Spleen (tissue), 11 donors: ENCODE data around the gene GPR21. TPM values are rescaled to one million over a fixed set of nuclear protein-coding genes. Genes with fewer than 3 reads are reported as not detected.

Experiments used
- DNase-seq: peaks from one replicate; pipeline ENCODE4 v3.0.0-alpha.2; 2020
- H3K27ac ChIP-seq, 8 donors: fragments of 200-600 bp; sonication (generic) in 7 of 8; 1 replicate in 4 of 8; 2 replicates in 4 of 8; pipeline versions ENCODE4 v1.5.0 to v1.8.0; 2016 to 2021; ENCODE audit warnings: inconsistent platforms in 4 of 8, mild to moderate bottlenecking in 4 of 8, moderate library complexity in 1 of 8
- H3K27me3 ChIP-seq, 7 donors: fragments of 200-600 bp; sonication (generic) in 6 of 7; replicated peaks in 1 of 7; 1 replicate in 4 of 7; 2 replicates in 3 of 7; pipeline versions ENCODE4 v1.5.0 to v1.8.0; 2016 to 2021; ENCODE audit warnings: inconsistent platforms in 3 of 7, mild to moderate bottlenecking in 1 of 7
- H3K36me3 ChIP-seq, 6 donors: fragments of 200-600 bp; sonication (generic) in 5 of 6; 1 replicate in 4 of 6; 2 replicates in 2 of 6; pipeline versions ENCODE4 v1.5.0 to v1.8.0; 2016 to 2021; ENCODE audit warnings: inconsistent platforms in 2 of 6
- H3K4me1 ChIP-seq, 6 donors: fragments of 200-600 bp; sonication (generic) in 5 of 6; 1 replicate in 3 of 6; 2 replicates in 3 of 6; pipeline versions ENCODE4 v1.5.0 to v1.8.0; 2016 to 2021; ENCODE audit warnings: inconsistent platforms in 3 of 6
- H3K4me3 ChIP-seq, 8 donors: fragments of 200-600 bp; sonication (generic) in 7 of 8; 1 replicate in 4 of 8; 2 replicates in 4 of 8; pipeline versions ENCODE4 v1.5.0 to v1.8.0; 2016 to 2021; ENCODE audit warnings: inconsistent platforms in 4 of 8, mild to moderate bottlenecking in 4 of 8, moderate library complexity in 2 of 8
- H3K9me3 ChIP-seq, 8 donors: fragments of 200-600 bp; sonication (generic) in 7 of 8; 1 replicate in 4 of 8; 2 replicates in 4 of 8; pipeline versions ENCODE4 v1.5.0 to v1.8.0; 2016 to 2021; ENCODE audit warnings: inconsistent platforms in 4 of 8
- CTCF ChIP-seq, 11 experiments: fragments of 200-600 bp in 7 of 11; fragments of 450-650 bp in 4 of 11; sonication (generic) in 4 of 11; IDR thresholded peaks in 8 of 11; conservative IDR thresholded peaks in 3 of 11; 1 replicate in 7 of 11; 2 replicates in 4 of 11; pipeline versions ENCODE4 v1.4.0 to v1.8.0; 2016 to 2021; ENCODE audit warnings: antibody characterized with exemption in 11 of 11, inconsistent platforms in 4 of 11, mild to moderate bottlenecking in 1 of 11
- POLR2A ChIP-seq, 3 donors: fragments of 450-650 bp; IDR thresholded peaks; one replicate each; pipeline ENCODE4 v1.5.1; 2017; ENCODE audit warnings: antibody characterized with exemption in 3 of 3, mild to moderate bottlenecking in 1 of 3
- POLR2AphosphoS5 ChIP-seq, 3 donors: sonication (generic); formaldehyde crosslinking; IDR thresholded peaks; one replicate each; pipeline ENCODE4 v1.5.1; 2017; ENCODE audit warnings: antibody characterized with exemption in 3 of 3
- WGBS, 5 donors: extraction: QIAGEN DNeasy Blood & Tissue Kit in 3 of 5; methylation state at CpG; one replicate each; pipeline versions ENCODE4 v1.1.5 to v1.1.7; 2013 to 2018; 5-methylcytosine and 5-hydroxymethylcytosine counted together
- intact Hi-C: fragments of 100-400 bp; cut with DNase I; formaldehyde crosslinking; loops from one replicate; pipeline ENCODE4 v1.15.0; 2023; ENCODE audit warnings: low total_unique reads
- polyA plus RNA-seq, 3 donors: library from polyadenylated mRNA; stranded (reverse); fragments of 200-250 nt; gene quantifications; one replicate each; pipeline ENCODE4 v1.2.1, GENCODE V29; 2013
- total RNA-seq, 7 donors: library from RNA; depleted of rRNA in 3 of 7; stranded (reverse); fragments of >200 nt in 3 of 7; fragmentation: NEBNext Ultra II Directional in 4 of 7; extraction: Animal tissue kit (Norgen Biotek cat#: 25700) in 4 of 7; gene quantifications; one replicate each; pipeline versions ENCODE4 v1.1.0 to v1.2.1, GENCODE V29; 2016 to 2021
- donor health status: healthy with polysubstance abuse.
- donor health status: DM: no; HTN: no; CAD: no; lungs with moderate emphysema.
- donor health status: DM: no; HTN: no; CAD: no.
- donor health status: Bipolar disorder and iron deficiency.
- donor health status: healthy.
- donor health status: DM: no; HTN: no; CAD: no.
- donor health status: DM: yes; HTN: yes; CAD: no.

GPR21 gene
- total and polyA plus RNA-seq, 10 donors, result 0.19 to 5.4 (median 3.0) TPM; not detected in 1

- DNase-seq, result no peak
- no peak overlapping the region for H3K4me3 ChIP-seq
- peaks cover 0 to 30% (median 12%) of the 10 kb centered on the region in 6 donors for H3K4me1 ChIP-seq
- H3K27ac ChIP-seq, result no peak overlapping the region
- no peaks in the 10 kb centered on the region for H3K9me3 ChIP-seq
- intact Hi-C loops, result no loop called here
- peaks cover 0 to 52% (median 9%) of the 10 kb centered on the region in 6 donors for H3K36me3 ChIP-seq
- H3K27me3 ChIP-seq, result no peaks in the 10 kb centered on the region
- TF ChIP-seq POLR2AphosphoS5 (IDR thresholded peaks at IDR 0.05) (no peak), POLR2A (IDR thresholded peaks at IDR 0.05) (no peak), CTCF (IDR thresholded peaks at IDR 0.05 in 8 of 11, conservative IDR thresholded peaks at IDR 0.05 in 3 of 11) (no peak)
- WGBS, 5 donors, result 95 to 97% (median 96%) methylated on average over 3 of the region's 3 CpGs
These were observed 4.5 kb upstream of the GPR21 start for GRCh38 chr9:123028973-123029372.

- H3K27me3 ChIP-seq, result no peaks in the 10 kb centered on the region
- no peak overlapping the region for H3K27ac ChIP-seq
- no peak for TF ChIP-seq CTCF (IDR thresholded peaks at IDR 0.05 in 8 of 11, conservative IDR thresholded peaks at IDR 0.05 in 3 of 11)
- TF ChIP-seq POLR2A (IDR thresholded peaks at IDR 0.05), result no peak
- TF ChIP-seq POLR2AphosphoS5 (IDR thresholded peaks at IDR 0.05), result no peak
- no peak for DNase-seq
- peaks cover 0 to 46% (median 5%) of the 10 kb centered on the region in 6 donors for H3K36me3 ChIP-seq
- intact Hi-C loops, result no loop called here
- no peak overlapping the region for H3K4me3 ChIP-seq
- H3K9me3 ChIP-seq, result no peaks in the 10 kb centered on the region
- 69 to 89% (median 84%) methylated on average over 1 of the region's 1 CpG for WGBS, 5 donors
- H3K4me1 ChIP-seq, result peaks cover 0 to 43% (median 16%) of the 10 kb centered on the region in 6 donors
These were observed 1.5 kb upstream of the GPR21 start for GRCh38 chr9:123031963-123032362.

- Histone ChIP-seq H3K36me3 (peaks cover 0 to 32% (median 3%) of the 10 kb centered on the region in 6 donors), H3K4me1 (peaks cover 0 to 33% (median 11%) of the 10 kb centered on the region in 6 donors), H3K9me3 (no peaks in the 10 kb centered on the region), H3K27me3 (no peaks in the 10 kb centered on the region), H3K27ac (peak overlapping the region in 1 of 8 donors; percentile 21), H3K4me3 (peak overlapping the region in 4 of 8 donors; percentile 11 to 34 (median 20))
- intact Hi-C loops, result no loop called here
- TF ChIP-seq CTCF (IDR thresholded peaks at IDR 0.05 in 8 of 11, conservative IDR thresholded peaks at IDR 0.05 in 3 of 11) (no peak), POLR2A (IDR thresholded peaks at IDR 0.05) (no peak), POLR2AphosphoS5 (IDR thresholded peaks at IDR 0.05) (no peak)
- WGBS, 5 donors, result 34 to 62% (median 41%) methylated on average over 8 of the region's 8 CpGs
- DNase-seq, result no peak
These were observed 566 bp downstream of the GPR21 start for GRCh38 chr9:123033864-123034601.

GRCh38 chr9:123034881-123035510, 1.5 kb downstream of the GPR21 start:
- Histone ChIP-seq H3K27ac (no peak overlapping the region), H3K4me1 (peaks cover 0 to 40% (median 12%) of the 10 kb centered on the region in 6 donors), H3K4me3 (peak overlapping the region in 4 of 8 donors; percentile 11 to 34 (median 20)), H3K27me3 (no peaks in the 10 kb centered on the region), H3K9me3 (no peaks in the 10 kb centered on the region), H3K36me3 (peaks cover 0 to 22% (median 0%) of the 10 kb centered on the region in 6 donors)
- WGBS, 5 donors, result 48 to 76% (median 57%) methylated on average over 13 of the region's 13 CpGs
- intact Hi-C loops, result no loop called here
- TF ChIP-seq POLR2A (IDR thresholded peaks at IDR 0.05) (no peak), POLR2AphosphoS5 (IDR thresholded peaks at IDR 0.05) (no peak), CTCF (IDR thresholded peaks at IDR 0.05 in 8 of 11, conservative IDR thresholded peaks at IDR 0.05 in 3 of 11) (no peak)
- DNase-seq, result no peak
